A549 (cell line): ENCODE measurements around the gene ATP2B3.

Experiments used
- BHLHE40 ChIP-seq: IDR thresholded peaks from 2 replicates; pipeline ENCODE4 v1.6.1; 2012; ENCODE audit warnings: low read depth, low read length, inconsistent platforms
- EP300 ChIP-seq, 2 experiments: fragments of >200 bp; sonication (Bioruptor Twin); formaldehyde crosslinking; IDR thresholded peaks; 2 replicates in 1 of 2; 3 replicates in 1 of 2; pipeline ENCODE4 v1.6.1; 2016 to 2017
- KDM5A ChIP-seq: fragments of 200-600 bp; sonication (generic); IDR thresholded peaks from 2 replicates; pipeline ENCODE4 v1.6.1; 2016; ENCODE audit warnings: antibody characterized with exemption, mild to moderate bottlenecking
- POLR2A ChIP-seq: IDR thresholded peaks from 2 replicates; pipeline ENCODE4 v1.6.1; 2012; ENCODE audit warnings: mild to moderate bottlenecking, low read length
- TF ChIP-seq, protein P1 (sequence below): fragments of >200 bp; sonication (Bioruptor Twin); formaldehyde crosslinking; IDR thresholded peaks from 3 replicates; pipeline ENCODE4 v1.5.1; 2016

DNA sequence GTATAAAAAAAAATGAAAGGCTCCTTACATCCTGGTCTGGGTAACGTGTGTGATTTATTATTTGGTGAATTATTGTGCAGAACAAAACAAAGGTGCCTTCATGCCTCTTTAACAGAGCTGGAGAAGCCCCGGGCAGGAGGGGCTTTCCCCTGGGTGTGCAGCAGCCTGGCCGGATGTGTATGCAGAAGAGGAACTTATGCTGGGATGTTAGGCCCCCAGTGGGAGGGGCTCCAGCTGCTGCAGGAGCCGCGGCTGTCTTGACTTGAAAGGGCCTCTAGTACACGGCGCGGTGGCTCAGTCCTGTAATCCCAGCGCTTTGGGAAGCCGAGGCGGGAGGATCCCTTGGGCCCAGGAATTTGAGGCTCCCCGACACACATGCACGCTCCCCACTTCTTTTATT, 65.5 kb downstream of the ATP2B3 start:
- TF ChIP-seq BHLHE40 = no peak
- TF ChIP-seq, protein P1, sequence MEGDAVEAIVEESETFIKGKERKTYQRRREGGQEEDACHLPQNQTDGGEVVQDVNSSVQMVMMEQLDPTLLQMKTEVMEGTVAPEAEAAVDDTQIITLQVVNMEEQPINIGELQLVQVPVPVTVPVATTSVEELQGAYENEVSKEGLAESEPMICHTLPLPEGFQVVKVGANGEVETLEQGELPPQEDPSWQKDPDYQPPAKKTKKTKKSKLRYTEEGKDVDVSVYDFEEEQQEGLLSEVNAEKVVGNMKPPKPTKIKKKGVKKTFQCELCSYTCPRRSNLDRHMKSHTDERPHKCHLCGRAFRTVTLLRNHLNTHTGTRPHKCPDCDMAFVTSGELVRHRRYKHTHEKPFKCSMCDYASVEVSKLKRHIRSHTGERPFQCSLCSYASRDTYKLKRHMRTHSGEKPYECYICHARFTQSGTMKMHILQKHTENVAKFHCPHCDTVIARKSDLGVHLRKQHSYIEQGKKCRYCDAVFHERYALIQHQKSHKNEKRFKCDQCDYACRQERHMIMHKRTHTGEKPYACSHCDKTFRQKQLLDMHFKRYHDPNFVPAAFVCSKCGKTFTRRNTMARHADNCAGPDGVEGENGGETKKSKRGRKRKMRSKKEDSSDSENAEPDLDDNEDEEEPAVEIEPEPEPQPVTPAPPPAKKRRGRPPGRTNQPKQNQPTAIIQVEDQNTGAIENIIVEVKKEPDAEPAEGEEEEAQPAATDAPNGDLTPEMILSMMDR = no peak
- TF ChIP-seq EP300 (IDR thresholded peaks at IDR 0.05) = no peak
- TF ChIP-seq KDM5A = no peak
- TF ChIP-seq POLR2A = no peak
